Measurements from ENCODE around the gene NINJ2. TPM values are rescaled to one million over a fixed set of nuclear protein-coding genes. Genes with fewer than 3 reads are reported as not detected.

The NINJ2 gene
- polyA plus RNA-seq, 1 donor from 2014 or later = not detected

- H4K20me1 ChIP-seq (ENCODE audit: insufficient read depth) = no peaks in the 10 kb centered on the region
- H3K27ac ChIP-seq (ENCODE audit: low read length) = no peak overlapping the region
- H3K4me2 ChIP-seq (ENCODE audit: low read length) = no peak overlapping the region
- H3K9ac ChIP-seq (ENCODE audit: low read length) = no peak overlapping the region
- H3K9me2 ChIP-seq (ENCODE audit: insufficient read depth, low read length) = no peaks in the 10 kb centered on the region
- no peaks in the 10 kb centered on the region for H3K27me3 ChIP-seq (ENCODE audit: insufficient read depth, low read depth, low read length)
- H3K36me3 ChIP-seq (ENCODE audit: insufficient read depth, low read length) = no peaks in the 10 kb centered on the region
- TF ChIP-seq RAD21 (conservative IDR thresholded peaks at IDR 0.05) = no peak
- no peak for TF ChIP-seq REST (IDR thresholded peaks at IDR 0.05; ENCODE audit: borderline replicate concordance)
- TF ChIP-seq POLR2AphosphoS5 (IDR thresholded peaks at IDR 0.05) = no peak
- TF ChIP-seq MXI1 (conservative IDR thresholded peaks at IDR 0.05; ENCODE audit: poor library complexity, severe bottlenecking) = no peak
- TF ChIP-seq SMC3 (conservative IDR thresholded peaks at IDR 0.05; ENCODE audit: poor library complexity) = no peak
- TF ChIP-seq EP300 (conservative IDR thresholded peaks at IDR 0.05; ENCODE audit: poor library complexity, severe bottlenecking) = no peak
- no peak for TF ChIP-seq CTCF (IDR thresholded peaks at IDR 0.05; ENCODE audit: poor library complexity, severe bottlenecking)
- TF ChIP-seq TAF1 (IDR thresholded peaks at IDR 0.05; ENCODE audit: low read depth) = no peak
- TF ChIP-seq EZH2 (IDR thresholded peaks at IDR 0.05; ENCODE audit: borderline replicate concordance, insufficient read depth, low read length, poor library complexity, severe bottlenecking) = no peak
- H3F3A ChIP-seq (ENCODE audit: insufficient read depth, low read length, poor library complexity, severe bottlenecking) = no peaks in the 10 kb centered on the region
- no peak overlapping the region for H3K4me3 ChIP-seq (ENCODE audit: low read length)
- no peak overlapping the region for H2AFZ ChIP-seq (ENCODE audit: low read depth, low read length)
- H3K79me2 ChIP-seq (replicated peaks; ENCODE audit: insufficient read depth, low read length) = no peaks in the 10 kb centered on the region
- H3K9me3 ChIP-seq (ENCODE audit: low read length) = no peaks in the 10 kb centered on the region
Observed at GRCh38 chr12:559208-559905, 103.9 kb downstream of the NINJ2 start.

GRCh38 chr12:558580-558979 is 104.7 kb downstream of the NINJ2 start:
- Histone ChIP-seq H3F3A (ENCODE audit: insufficient read depth, low read length, poor library complexity, severe bottlenecking) (no peaks in the 10 kb centered on the region), H3K9me2 (ENCODE audit: insufficient read depth, low read length) (no peaks in the 10 kb centered on the region), H3K36me3 (ENCODE audit: insufficient read depth, low read length) (no peaks in the 10 kb centered on the region), H4K20me1 (ENCODE audit: insufficient read depth) (no peaks in the 10 kb centered on the region), H3K79me2 (replicated peaks; ENCODE audit: insufficient read depth, low read length) (no peaks in the 10 kb centered on the region), H3K27ac (ENCODE audit: low read length) (no peak overlapping the region), H2AFZ (ENCODE audit: low read depth, low read length) (no peak overlapping the region), H3K4me3 (ENCODE audit: low read length) (no peak overlapping the region), H3K4me2 (ENCODE audit: low read length) (no peak overlapping the region), H3K27me3 (ENCODE audit: insufficient read depth, low read depth, low read length) (no peaks in the 10 kb centered on the region), H3K9me3 (ENCODE audit: low read length) (no peaks in the 10 kb centered on the region), H3K9ac (ENCODE audit: low read length) (no peak overlapping the region)
- TF ChIP-seq MXI1 (conservative IDR thresholded peaks at IDR 0.05; ENCODE audit: poor library complexity, severe bottlenecking) = no peak
- TF ChIP-seq SMC3 (conservative IDR thresholded peaks at IDR 0.05; ENCODE audit: poor library complexity) = no peak
- TF ChIP-seq RAD21 (conservative IDR thresholded peaks at IDR 0.05) = no peak
- TF ChIP-seq EP300 (conservative IDR thresholded peaks at IDR 0.05; ENCODE audit: poor library complexity, severe bottlenecking) = no peak
- no peak for TF ChIP-seq POLR2AphosphoS5 (IDR thresholded peaks at IDR 0.05)
- TF ChIP-seq CTCF (IDR thresholded peaks at IDR 0.05; ENCODE audit: poor library complexity, severe bottlenecking) = no peak
- no peak for TF ChIP-seq EZH2 (IDR thresholded peaks at IDR 0.05; ENCODE audit: borderline replicate concordance, insufficient read depth, low read length, poor library complexity, severe bottlenecking)
- TF ChIP-seq REST (IDR thresholded peaks at IDR 0.05; ENCODE audit: borderline replicate concordance) = no peak
- TF ChIP-seq TAF1 (IDR thresholded peaks at IDR 0.05; ENCODE audit: low read depth) = no peak
